Hepatocyte (in vitro differentiated cells): Measurements from ENCODE around the gene ALG6. TPM values are rescaled to one million over a fixed set of nuclear protein-coding genes. Genes with fewer than 3 reads are reported as not detected.
"Not testable (repeated sequence)": the region's sequence is repeated elsewhere in the genome, so short reads cannot be mapped to it uniquely, and the experiment has no call there.

ENCODE experiments used
- DNase-seq: peaks from one replicate; pipeline ENCODE4 v3.0.0-alpha.2; 2016; ENCODE audit warnings: low spot score
- H2AFZ ChIP-seq: fragments of 200-600 bp; sonication (generic); 2 replicates; pipeline ENCODE4 v1.6.0; 2016; ENCODE audit warnings: antibody characterized with exemption, mild to moderate bottlenecking
- H3K27ac ChIP-seq: fragments of 200-600 bp; sonication (generic); 2 replicates; pipeline ENCODE4 v1.5.1; 2016; ENCODE audit warnings: mild to moderate bottlenecking
- H3K27me3 ChIP-seq: fragments of 200-600 bp; sonication (generic); 2 replicates; pipeline ENCODE4 v1.6.1; 2016
- H3K36me3 ChIP-seq: fragments of 200-600 bp; sonication (generic); replicated peaks from 2 replicates; pipeline ENCODE4 v1.5.1; 2016; ENCODE audit warnings: low read depth; ENCODE audit not compliant: insufficient read depth
- H3K4me1 ChIP-seq: fragments of 200-600 bp; sonication (generic); 2 replicates; pipeline ENCODE4 v1.5.1; 2016; ENCODE audit warnings: mild to moderate bottlenecking, moderate library complexity; ENCODE audit not compliant: insufficient read depth
- H3K4me2 ChIP-seq: fragments of 200-600 bp; sonication (generic); 2 replicates; pipeline ENCODE4 v1.6.0; 2016
- H3K4me3 ChIP-seq: fragments of 200-600 bp; sonication (generic); 2 replicates; pipeline ENCODE4 v1.5.1; 2016; ENCODE audit warnings: mild to moderate bottlenecking
- H3K79me2 ChIP-seq: fragments of 200-600 bp; sonication (generic); 2 replicates; pipeline ENCODE4 v1.6.0; 2017; ENCODE audit warnings: mild to moderate bottlenecking
- H3K9me2 ChIP-seq: fragments of 200-600 bp; sonication (generic); replicated peaks from 2 replicates; pipeline ENCODE4 v1.6.0; 2017; ENCODE audit warnings: mild to moderate bottlenecking; ENCODE audit not compliant: insufficient read depth
- H3K9me3 ChIP-seq: fragments of 200-600 bp; sonication (generic); 2 replicates; pipeline ENCODE4 v1.5.1; 2016; ENCODE audit warnings: low read depth, mild to moderate bottlenecking
- H4K20me1 ChIP-seq: fragments of 200-600 bp; sonication (generic); 2 replicates; pipeline ENCODE4 v1.6.0; 2016; ENCODE audit warnings: mild to moderate bottlenecking; ENCODE audit not compliant: insufficient read depth, poor library complexity, severe bottlenecking
- EZH2 ChIP-seq: fragments of 200-600 bp; sonication (generic); IDR thresholded peaks from 2 replicates; pipeline ENCODE4 v1.6.1; 2016; ENCODE audit warnings: antibody characterized with exemption, mild to moderate bottlenecking, borderline replicate concordance
- EZH2phosphoT487 ChIP-seq: fragments of 200-600 bp; sonication (generic); IDR thresholded peaks from one replicate; pipeline ENCODE4 v1.6.1; 2018; ENCODE audit warnings: antibody characterized with exemption, mild to moderate bottlenecking, low read depth, moderate library complexity; ENCODE audit not compliant: unreplicated experiment, severe bottlenecking
- WGBS: methylation state at CpG from one replicate; pipeline ENCODE4 v1.1.6; 2016; ENCODE audit warnings: low lambda C conversion rate; ENCODE audit errors: missing lambda C conversion rate; 5-methylcytosine and 5-hydroxymethylcytosine counted together
- polyA plus RNA-seq: library from polyadenylated mRNA; unstranded; fragments of >200 nt; fragmentation: Nextera tagmentation; extraction: Ambion mirVana; gene quantifications from 2 replicates; pipeline ENCODE4 v1.2.1, GENCODE V29; 2016
- total RNA-seq: library from RNA; depleted of rRNA; stranded (reverse); fragments of >200 nt; gene quantifications from 2 replicates; pipeline ENCODE4 v1.2.3, GENCODE V29; 2014
- TF ChIP-seq, protein P1 (sequence below): fragments of 200-600 bp; sonication (generic); IDR thresholded peaks from 2 replicates; pipeline ENCODE4 v1.5.1; 2016; ENCODE audit warnings: antibody characterized with exemption, mild to moderate bottlenecking; ENCODE audit not compliant: poor library complexity

The ALG6 gene
- total and polyA plus RNA-seq, 2 experiments from 2014 or later = 12.4 to 20.7 TPM

DNA sequence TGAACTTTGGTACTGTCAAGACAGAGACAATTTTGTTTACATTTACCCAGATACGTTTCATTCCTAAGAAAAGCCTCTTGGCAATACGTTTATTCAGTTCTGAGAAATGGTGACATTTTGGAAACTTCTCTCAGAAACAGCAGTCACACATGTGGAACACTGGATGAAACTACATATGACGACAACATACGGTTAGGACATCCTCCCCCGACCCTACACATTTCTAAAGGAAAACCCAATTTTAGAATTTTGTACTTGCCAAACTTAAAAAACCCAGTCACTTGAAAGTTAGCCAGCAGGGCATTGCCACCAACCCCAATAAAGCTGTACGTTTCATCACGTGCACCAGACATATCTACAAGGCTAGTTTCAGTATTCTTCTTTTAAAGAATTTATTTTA lies 98.8 kb downstream of the ALG6 start:
- no peak overlapping the region for H3K4me3 ChIP-seq
- no peaks in the 10 kb centered on the region for H3K9me2 ChIP-seq
- H3K36me3 ChIP-seq = no peaks in the 10 kb centered on the region
- H4K20me1 ChIP-seq = no peaks in the 10 kb centered on the region
- no peaks in the 10 kb centered on the region for H3K4me1 ChIP-seq
- no peak overlapping the region for H3K27ac ChIP-seq
- TF ChIP-seq, protein P1, sequence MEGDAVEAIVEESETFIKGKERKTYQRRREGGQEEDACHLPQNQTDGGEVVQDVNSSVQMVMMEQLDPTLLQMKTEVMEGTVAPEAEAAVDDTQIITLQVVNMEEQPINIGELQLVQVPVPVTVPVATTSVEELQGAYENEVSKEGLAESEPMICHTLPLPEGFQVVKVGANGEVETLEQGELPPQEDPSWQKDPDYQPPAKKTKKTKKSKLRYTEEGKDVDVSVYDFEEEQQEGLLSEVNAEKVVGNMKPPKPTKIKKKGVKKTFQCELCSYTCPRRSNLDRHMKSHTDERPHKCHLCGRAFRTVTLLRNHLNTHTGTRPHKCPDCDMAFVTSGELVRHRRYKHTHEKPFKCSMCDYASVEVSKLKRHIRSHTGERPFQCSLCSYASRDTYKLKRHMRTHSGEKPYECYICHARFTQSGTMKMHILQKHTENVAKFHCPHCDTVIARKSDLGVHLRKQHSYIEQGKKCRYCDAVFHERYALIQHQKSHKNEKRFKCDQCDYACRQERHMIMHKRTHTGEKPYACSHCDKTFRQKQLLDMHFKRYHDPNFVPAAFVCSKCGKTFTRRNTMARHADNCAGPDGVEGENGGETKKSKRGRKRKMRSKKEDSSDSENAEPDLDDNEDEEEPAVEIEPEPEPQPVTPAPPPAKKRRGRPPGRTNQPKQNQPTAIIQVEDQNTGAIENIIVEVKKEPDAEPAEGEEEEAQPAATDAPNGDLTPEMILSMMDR = no peak
- TF ChIP-seq EZH2 (no peak), EZH2phosphoT487 (no peak)
- H3K4me2 ChIP-seq = no peak overlapping the region
- DNase-seq = no peak
- 85% methylated on average over 7 of the region's 7 CpGs for WGBS
- no peak overlapping the region for H2AFZ ChIP-seq
- H3K79me2 ChIP-seq = no peaks in the 10 kb centered on the region
- H3K27me3 ChIP-seq = no peaks in the 10 kb centered on the region
- peaks cover 14% of the 10 kb centered on the region for H3K9me3 ChIP-seq

DNA sequence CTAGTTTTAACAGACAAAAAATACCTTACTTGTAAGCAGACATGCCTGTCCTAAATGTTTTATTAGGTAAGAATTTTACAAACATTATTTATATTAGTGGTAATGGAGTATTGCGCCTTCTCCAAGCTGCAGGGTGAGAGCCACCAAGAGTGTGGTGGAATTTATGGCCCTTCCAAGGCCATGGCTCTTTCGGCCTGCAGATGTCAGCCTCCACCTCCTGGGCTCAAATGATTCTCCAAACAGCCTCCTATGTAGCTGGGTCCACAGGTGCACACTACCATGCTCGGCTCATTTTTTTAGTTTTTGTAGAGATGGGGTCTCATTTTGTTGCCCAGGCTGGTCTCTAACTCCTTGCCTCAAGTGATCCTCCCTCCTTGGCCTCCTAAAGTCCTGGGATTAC lies 99.3 kb downstream of the ALG6 start:
- no peak overlapping the region for H3K27ac ChIP-seq
- 93% methylated on average over 3 of the region's 3 CpGs for WGBS

DNA sequence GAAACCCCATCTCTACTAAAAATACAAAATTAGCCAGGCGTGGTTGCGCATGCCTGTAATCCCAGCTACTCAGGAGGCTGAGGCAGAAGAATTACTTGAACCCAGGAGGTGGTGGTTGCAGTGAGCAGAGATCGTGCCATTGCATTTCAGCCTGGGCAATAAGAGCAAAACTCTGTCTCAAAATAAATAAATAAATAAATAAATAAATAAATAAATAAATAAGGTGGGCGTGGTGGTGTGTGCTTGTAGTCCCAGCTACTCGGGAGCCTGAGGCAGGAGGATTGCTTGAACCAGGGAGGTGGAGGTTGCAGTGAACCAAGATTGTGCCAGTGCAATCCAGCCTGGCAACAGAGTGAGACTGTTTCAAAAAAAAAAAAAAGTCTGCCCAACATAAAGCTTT lies 101.3 kb downstream of the ALG6 start:
- WGBS = 99% methylated on average over 5 of the region's 5 CpGs
- not testable (repeated sequence) for H3K36me3 ChIP-seq, H3K9me3 ChIP-seq, DNase-seq, H4K20me1 ChIP-seq, H2AFZ ChIP-seq, H3K27me3 ChIP-seq, H3K4me2 ChIP-seq, H3K27ac ChIP-seq, H3K4me1 ChIP-seq, H3K9me2 ChIP-seq, H3K4me3 ChIP-seq, H3K79me2 ChIP-seq

More for the DNA sequence above, 99.3 kb downstream of the ALG6 start:
- Histone ChIP-seq H2AFZ (no peak overlapping the region), H3K79me2 (no peaks in the 10 kb centered on the region), H3K9me3 (peaks cover 8% of the 10 kb centered on the region), H3K36me3 (no peaks in the 10 kb centered on the region), H3K4me1 (no peaks in the 10 kb centered on the region), H3K4me2 (no peak overlapping the region), H3K4me3 (no peak overlapping the region), H3K9me2 (no peaks in the 10 kb centered on the region), H3K27me3 (no peaks in the 10 kb centered on the region), H4K20me1 (no peaks in the 10 kb centered on the region)
- DNase-seq = no peak
- TF ChIP-seq EZH2 (no peak), EZH2phosphoT487 (no peak)
- TF ChIP-seq, protein P1 = no peak

DNA sequence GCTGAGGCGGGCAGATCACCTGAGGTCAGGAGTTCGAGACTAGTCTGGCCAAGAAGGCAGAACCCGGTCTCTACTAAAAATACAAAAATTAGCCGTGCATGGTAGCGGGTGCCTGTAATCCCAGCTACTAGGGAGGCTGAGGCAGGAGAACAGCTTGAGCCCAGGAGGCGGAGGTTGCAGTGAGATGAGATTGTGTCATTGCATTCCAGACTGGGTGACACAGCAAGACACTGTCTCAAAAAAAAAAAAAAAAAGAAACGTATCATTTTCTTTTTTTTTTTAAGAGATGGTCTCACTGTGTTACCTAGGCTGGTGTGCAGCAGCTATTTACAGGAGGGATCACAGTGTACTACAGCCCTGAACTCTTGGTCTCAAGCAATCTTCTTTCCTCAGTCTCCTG lies 108.3 kb downstream of the ALG6 start:
- no peak for DNase-seq
- Histone ChIP-seq H3K4me1 (no peaks in the 10 kb centered on the region), H3K4me3 (no peak overlapping the region), H3K4me2 (no peak overlapping the region), H3K27me3 (no peaks in the 10 kb centered on the region), H3K9me2 (no peaks in the 10 kb centered on the region), H3K27ac (no peak overlapping the region), H3K79me2 (no peaks in the 10 kb centered on the region), H3K9me3 (no peaks in the 10 kb centered on the region), H2AFZ (no peak overlapping the region), H4K20me1 (no peaks in the 10 kb centered on the region), H3K36me3 (no peaks in the 10 kb centered on the region)
- 89% methylated on average over 7 of the region's 7 CpGs for WGBS
- TF ChIP-seq, protein P1 = no peak
- no peak for TF ChIP-seq EZH2
- no peak for TF ChIP-seq EZH2phosphoT487
